HEK293T (cell line): Measurements from ENCODE around the gene CTDSPL.
A peak's percentile ranks its signal among the peaks of the same experiment; 100 is the strongest.

Experiments used
- CTCF ChIA-PET: fragments of 350-600 bp; formaldehyde crosslinking; extraction: SDS; loops from one replicate; lab custom pipeline; 2021; ENCODE audit warnings: antibody characterized with exemption, inconsistent platforms; lab: Yijun Ruan, JAX
- POLR2A ChIA-PET: fragments of 350-600 bp; formaldehyde crosslinking; extraction: SDS; loops from one replicate; lab custom pipeline; 2020; ENCODE audit warnings: antibody characterized with exemption, inconsistent platforms; lab: Yijun Ruan, JAX
- DNase-seq: peaks from one replicate; pipeline ENCODE4 v3.0.0; 2012; ENCODE audit warnings: mixed read lengths; ENCODE audit errors: extremely low spot score
- ARNT ChIP-seq: fragments of 450-650 bp; IDR thresholded peaks from 2 replicates; pipeline ENCODE4 v1.6.1; 2017; ENCODE audit warnings: mild to moderate bottlenecking
- BHLHE40 ChIP-seq: fragments of 450-650 bp; IDR thresholded peaks from 2 replicates; pipeline ENCODE4 v1.6.1; 2016; ENCODE audit warnings: mild to moderate bottlenecking, moderate library complexity, borderline replicate concordance
- CTBP1 ChIP-seq: fragments of 450-650 bp; IDR thresholded peaks from 2 replicates; pipeline ENCODE4 v1.6.1; 2016; ENCODE audit warnings: borderline replicate concordance
- ELF4 ChIP-seq: fragments of 450-650 bp; IDR thresholded peaks from 2 replicates; pipeline ENCODE4 v1.6.1; 2017; ENCODE audit warnings: antibody characterized with exemption
- FOXA1 ChIP-seq: fragments of 450-650 bp; IDR thresholded peaks from 2 replicates; pipeline ENCODE4 v1.6.1; 2016; ENCODE audit warnings: mild to moderate bottlenecking
- FOXK2 ChIP-seq: fragments of 450-650 bp; IDR thresholded peaks from 2 replicates; pipeline ENCODE4 v1.6.1; 2016; ENCODE audit warnings: mild to moderate bottlenecking
- FOXM1 ChIP-seq: fragments of 450-650 bp; IDR thresholded peaks from 2 replicates; pipeline ENCODE4 v1.6.1; 2017; ENCODE audit warnings: mild to moderate bottlenecking, borderline replicate concordance
- HDGF ChIP-seq: fragments of 450-650 bp; IDR thresholded peaks from 2 replicates; pipeline ENCODE4 v1.6.1; 2017; ENCODE audit warnings: antibody characterized with exemption, borderline replicate concordance
- L3MBTL2 ChIP-seq: fragments of 450-650 bp; conservative IDR thresholded peaks from 2 replicates; pipeline ENCODE4 v1.6.1; 2016; ENCODE audit warnings: mild to moderate bottlenecking
- LEF1 ChIP-seq: fragments of 450-650 bp; IDR thresholded peaks from 2 replicates; pipeline ENCODE4 v1.6.1; 2017; ENCODE audit warnings: mild to moderate bottlenecking, borderline replicate concordance
- NFRKB ChIP-seq: fragments of 450-650 bp; IDR thresholded peaks from 2 replicates; pipeline ENCODE4 v1.6.1; 2016; ENCODE audit warnings: mild to moderate bottlenecking, moderate library complexity
- SP1 ChIP-seq: fragments of 450-650 bp; IDR thresholded peaks from 2 replicates; pipeline ENCODE4 v1.6.1; 2017
- SUZ12 ChIP-seq: fragments of 450-650 bp; IDR thresholded peaks from 2 replicates; pipeline ENCODE4 v1.6.1; 2016; ENCODE audit warnings: mild to moderate bottlenecking
- TARDBP ChIP-seq: fragments of 450-650 bp; IDR thresholded peaks from 2 replicates; pipeline ENCODE4 v1.6.1; 2016
- ZNF384 ChIP-seq: fragments of 450-650 bp; IDR thresholded peaks from 2 replicates; pipeline ENCODE4 v1.6.1; 2016
- TF ChIP-seq, protein P1 (sequence below): fragments of 450-650 bp; IDR thresholded peaks from 2 replicates; pipeline ENCODE4 v1.6.1; 2016

Gene CTDSPL

GRCh38 chr3:37991823-37992222 lies 130.1 kb downstream of the CTDSPL start:
- DNase-seq: no peak
- TF ChIP-seq FOXA1 (no peak), HDGF (no peak), ELF4 (no peak), LEF1 (no peak), L3MBTL2 (no peak), ZNF384 (no peak), SP1 (no peak), SUZ12 (no peak)
- TF ChIP-seq, protein P1, sequence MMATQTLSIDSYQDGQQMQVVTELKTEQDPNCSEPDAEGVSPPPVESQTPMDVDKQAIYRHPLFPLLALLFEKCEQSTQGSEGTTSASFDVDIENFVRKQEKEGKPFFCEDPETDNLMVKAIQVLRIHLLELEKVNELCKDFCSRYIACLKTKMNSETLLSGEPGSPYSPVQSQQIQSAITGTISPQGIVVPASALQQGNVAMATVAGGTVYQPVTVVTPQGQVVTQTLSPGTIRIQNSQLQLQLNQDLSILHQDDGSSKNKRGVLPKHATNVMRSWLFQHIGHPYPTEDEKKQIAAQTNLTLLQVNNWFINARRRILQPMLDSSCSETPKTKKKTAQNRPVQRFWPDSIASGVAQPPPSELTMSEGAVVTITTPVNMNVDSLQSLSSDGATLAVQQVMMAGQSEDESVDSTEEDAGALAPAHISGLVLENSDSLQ: no peak
- ChIA-PET POLR2A (no interaction called here), CTCF (no interaction called here)

DNA sequence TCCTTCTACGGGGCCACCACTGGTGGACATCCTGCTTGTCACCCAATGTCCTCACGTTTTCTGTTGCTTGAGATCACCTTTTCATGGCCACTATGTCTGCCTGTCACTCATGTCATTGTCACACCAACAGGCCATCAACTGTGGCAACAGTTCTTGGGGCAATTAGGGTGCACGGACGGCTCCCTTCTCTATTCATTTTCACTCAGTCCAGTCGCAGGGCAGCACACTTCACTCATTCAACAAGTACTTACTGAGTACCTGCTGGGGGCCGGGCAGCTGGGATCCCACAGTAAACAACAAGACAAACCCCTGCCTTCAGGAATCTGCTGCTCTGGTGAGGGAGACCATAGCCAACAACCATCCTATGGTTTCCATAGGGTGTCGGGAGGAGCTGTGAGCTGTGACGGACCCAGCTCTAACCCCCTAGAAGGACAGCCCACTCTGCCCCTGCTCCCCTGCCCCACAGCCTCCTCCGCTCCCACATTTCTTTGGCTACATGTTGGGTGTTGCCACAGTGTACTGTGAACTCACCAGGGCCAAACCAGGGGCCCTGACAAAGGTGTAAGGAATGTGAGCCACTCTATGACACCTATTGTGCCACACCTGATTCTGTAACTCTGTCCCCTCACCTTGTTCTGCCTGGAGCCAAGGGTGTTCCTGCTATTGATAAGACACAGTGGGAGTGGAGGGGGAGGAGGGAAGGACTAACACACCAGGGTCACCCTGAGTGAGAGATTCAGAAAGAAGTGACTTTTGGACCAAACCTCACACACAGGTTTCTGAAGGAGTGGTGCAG lies 130.8 kb downstream of the CTDSPL start:
- POLR2A ChIA-PET: no interaction called here
- TF ChIP-seq L3MBTL2: no peak
- no peak for TF ChIP-seq BHLHE40
- no peak for TF ChIP-seq FOXA1
- TF ChIP-seq FOXM1: no peak
- TF ChIP-seq, protein P1: peak; percentile 62; the same call in 1 of the 2 replicates
- no peak for DNase-seq
- CTCF ChIA-PET: interaction anchor here (1.4 kb wide), 1 partner anchor 18 kb away, joined by 3 read pairs; no protein-coding TSS in a partner anchor

DNA sequence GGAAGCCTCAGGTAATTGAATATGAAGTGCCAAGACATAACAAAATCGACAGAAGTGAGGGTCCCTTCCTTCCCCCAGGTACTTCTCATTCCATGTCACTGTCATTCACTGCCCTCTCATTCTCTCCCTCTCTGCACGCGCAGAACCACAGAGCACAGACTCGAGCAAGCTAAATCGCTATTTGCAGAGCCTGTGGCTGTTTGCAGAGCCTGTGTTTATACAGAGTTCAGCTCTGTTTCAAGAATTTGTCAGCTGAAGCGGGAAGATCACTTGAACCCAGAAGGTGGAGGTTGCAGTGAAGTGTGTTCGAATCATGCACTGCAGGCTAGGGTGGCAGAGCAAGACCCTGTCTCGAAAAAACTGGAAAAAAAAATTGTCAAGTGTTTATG lies 131.4 kb downstream of the CTDSPL start:
- TF ChIP-seq TARDBP: no peak
- TF ChIP-seq SUZ12: no peak
- TF ChIP-seq ARNT: no peak
- no peak for TF ChIP-seq BHLHE40
- TF ChIP-seq ZNF384: no peak
- TF ChIP-seq CTBP1: no peak
- no peak for TF ChIP-seq ELF4
- TF ChIP-seq LEF1: no peak
- TF ChIP-seq FOXK2: no peak
- TF ChIP-seq, protein P1: no peak
- no peak for TF ChIP-seq L3MBTL2
- TF ChIP-seq FOXM1: no peak
- POLR2A ChIA-PET: no interaction called here
- DNase-seq: no peak
- CTCF ChIA-PET: interaction anchor here (1.4 kb wide), 1 partner anchor 18 kb away, joined by 3 read pairs; no protein-coding TSS in a partner anchor

DNA sequence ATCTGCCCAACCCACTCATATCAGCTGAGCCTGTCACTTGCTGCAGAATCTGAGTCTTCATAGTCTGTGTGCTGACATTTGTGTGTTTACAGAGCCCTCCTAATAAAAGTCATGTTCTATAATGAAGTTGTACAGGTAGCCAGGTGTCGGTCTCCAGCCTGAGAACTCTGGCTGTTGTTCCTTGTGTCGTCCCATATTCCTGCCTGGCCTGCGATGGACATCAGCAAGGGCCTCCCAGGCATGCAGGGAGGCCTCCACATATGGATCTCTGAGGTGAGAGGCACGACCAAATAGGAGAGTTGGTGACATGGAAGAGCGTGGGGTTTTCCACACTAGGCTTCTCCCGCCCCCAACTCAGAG lies 131.8 kb downstream of the CTDSPL start:
- TF ChIP-seq CTBP1 (no peak), FOXM1 (no peak)
- CTCF ChIA-PET: interaction anchor here (1.4 kb wide), 1 partner anchor 19 kb away, joined by 3 read pairs; no protein-coding TSS in a partner anchor
- DNase-seq: no peak
- POLR2A ChIA-PET: no interaction called here

DNA sequence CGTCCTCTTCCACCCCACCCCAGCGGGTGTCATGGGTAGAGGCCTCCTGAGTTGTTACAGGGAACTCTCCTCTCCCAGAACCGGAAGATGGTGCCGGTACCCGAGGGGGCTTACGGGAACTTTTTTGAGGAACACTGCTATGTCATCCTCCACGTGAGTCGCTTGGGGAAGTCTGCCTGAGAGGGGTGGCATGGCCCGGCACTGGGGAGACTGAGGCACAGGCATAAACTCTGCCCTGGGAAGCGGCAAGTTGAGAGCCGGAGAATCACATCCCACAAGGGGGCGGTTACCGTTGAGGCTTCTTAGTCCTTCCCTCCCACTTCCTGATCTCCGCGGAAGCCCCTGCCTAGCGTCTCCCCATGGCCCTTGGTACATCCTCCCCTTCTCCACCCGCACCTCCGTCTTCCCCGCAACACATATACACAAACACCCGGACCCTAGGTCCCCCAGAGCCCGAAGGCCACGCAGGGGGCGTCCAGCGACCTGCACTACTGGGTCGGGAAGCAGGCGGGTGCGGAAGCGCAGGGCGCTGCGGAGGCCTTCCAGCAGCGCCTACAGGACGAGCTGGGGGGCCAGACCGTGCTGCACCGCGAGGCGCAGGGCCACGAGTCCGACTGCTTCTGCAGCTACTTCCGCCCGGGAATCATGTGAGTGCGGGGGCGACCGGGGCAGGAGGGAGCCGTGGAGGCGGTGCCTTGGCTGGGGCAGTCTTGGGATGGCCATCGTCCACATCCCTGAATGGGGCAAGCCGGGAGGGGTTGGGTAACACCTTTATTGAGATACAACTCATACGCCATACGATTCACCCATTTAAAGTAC lies 132.3 kb downstream of the CTDSPL start:
- no peak for TF ChIP-seq HDGF
- TF ChIP-seq BHLHE40: no peak
- peak; percentile 89 for TF ChIP-seq L3MBTL2
- no peak for TF ChIP-seq SUZ12
- no peak for TF ChIP-seq ZNF384
- TF ChIP-seq ARNT: no peak
- TF ChIP-seq LEF1: no peak
- TF ChIP-seq ELF4: peak; percentile 34; the same call in 1 of the 2 replicates
- ChIA-PET POLR2A (no interaction called here), CTCF (interaction anchor here (1.4 kb wide), 1 partner anchor 19 kb away, joined by 3 read pairs; no protein-coding TSS in a partner anchor)
- DNase-seq: peak; percentile 31

GRCh38 chr3:37994639-37994972 lies 132.9 kb downstream of the CTDSPL start:
- CTCF ChIA-PET: no interaction called here
- POLR2A ChIA-PET: no interaction called here
- DNase-seq: no peak
- TF ChIP-seq ELF4: no peak
- TF ChIP-seq SUZ12: no peak
- TF ChIP-seq, protein P1: no peak
- TF ChIP-seq BHLHE40: no peak
- no peak for TF ChIP-seq CTBP1
- no peak for TF ChIP-seq NFRKB
- no peak for TF ChIP-seq TARDBP
- TF ChIP-seq FOXA1: no peak
- no peak for TF ChIP-seq SP1
- no peak for TF ChIP-seq FOXM1
- no peak for TF ChIP-seq HDGF
- TF ChIP-seq L3MBTL2: no peak
- TF ChIP-seq LEF1: no peak
- TF ChIP-seq ARNT: no peak
- no peak for TF ChIP-seq ZNF384
- TF ChIP-seq FOXK2: no peak
